GM19395 (cell line): Measurements from ENCODE around the gene YOD1.
"Not testable (repeated sequence)": the region's sequence is repeated elsewhere in the genome, so short reads cannot be mapped to it uniquely, and the experiment has no call there.

Source experiments
- ATAC-seq: cut with Tn5 transposase; IDR thresholded peaks from one replicate; pipeline ENCODE4 v1.9.1; 2021; ENCODE audit warnings: mild to moderate bottlenecking, moderate library complexity; ENCODE audit not compliant: unreplicated experiment

Gene YOD1

DNA sequence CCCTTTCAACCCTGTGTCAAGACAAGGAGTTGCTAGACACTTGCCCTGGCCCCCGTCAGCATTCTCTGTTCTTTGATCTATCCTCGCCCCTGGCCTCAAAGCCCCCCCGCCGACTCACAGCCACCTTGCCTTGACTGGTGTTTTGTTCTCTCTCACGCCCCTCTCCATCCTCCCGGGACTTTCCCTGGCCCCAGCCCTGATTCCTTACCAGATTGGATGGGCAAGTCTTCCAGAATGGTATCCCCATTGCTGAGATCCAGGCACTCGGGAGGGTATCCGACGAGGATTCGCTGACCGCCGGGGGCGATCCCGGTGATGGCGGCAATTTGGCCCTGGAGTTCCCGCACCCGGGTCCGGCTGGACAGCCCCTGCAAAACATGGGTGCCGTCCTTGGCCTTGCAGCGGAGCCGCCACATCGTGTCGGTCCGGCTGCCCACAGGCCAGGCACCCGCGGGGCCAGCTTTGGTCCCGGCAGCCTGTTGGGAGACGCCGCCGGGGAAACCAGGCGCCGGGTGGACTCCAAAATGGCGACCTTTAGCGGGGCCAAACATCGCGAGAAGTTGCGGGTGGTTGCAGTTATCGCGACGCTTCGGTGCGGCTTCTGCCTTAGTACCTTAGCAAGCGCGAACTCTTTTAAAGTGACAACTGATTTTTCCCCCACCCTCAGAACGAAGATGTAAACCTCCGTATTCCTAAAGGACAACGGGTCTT, 373 bp downstream of the YOD1 start:
- peak; percentile 57 for ATAC-seq

DNA sequence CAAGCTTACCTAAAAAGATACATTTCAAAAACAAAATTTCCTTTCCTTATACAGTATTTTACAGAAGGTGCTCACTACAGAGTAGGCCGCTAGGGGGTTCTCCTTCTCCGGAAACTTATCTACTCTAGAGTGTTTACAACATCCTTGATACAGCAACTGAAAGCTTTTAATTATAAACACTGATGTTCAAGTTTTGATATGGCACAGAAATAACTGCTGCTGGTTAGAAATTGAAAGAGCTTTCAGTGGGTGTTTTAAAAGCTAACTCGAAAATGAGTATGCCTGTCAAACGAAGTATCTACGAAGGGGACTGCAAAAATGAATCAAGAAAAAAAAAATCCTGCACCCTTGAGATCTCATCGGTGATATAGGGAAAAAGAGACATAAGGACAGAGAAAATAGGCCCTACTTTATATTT, 1.0 kb downstream of the YOD1 start:
- peak; percentile 39 for ATAC-seq

DNA sequence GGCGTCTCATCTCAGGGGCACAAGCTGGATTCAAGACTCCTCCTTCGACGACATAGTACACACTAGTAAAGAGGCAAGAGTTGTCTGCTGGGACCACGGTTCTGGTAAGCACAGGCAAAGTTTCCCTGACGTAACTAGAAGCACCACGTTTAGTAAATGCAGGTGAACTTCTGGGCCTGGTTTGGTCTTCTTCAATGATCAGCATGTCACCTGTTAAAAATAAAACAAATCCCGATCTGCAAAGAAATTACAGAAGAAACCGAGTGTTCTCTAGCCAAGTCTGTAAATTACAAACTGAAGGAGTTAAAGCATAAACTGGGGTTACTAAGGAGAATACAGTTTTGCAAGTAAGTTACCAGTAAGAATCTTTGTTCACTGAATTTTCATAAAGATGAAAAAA, 1.5 kb downstream of the YOD1 start:
- ATAC-seq = no peak

DNA sequence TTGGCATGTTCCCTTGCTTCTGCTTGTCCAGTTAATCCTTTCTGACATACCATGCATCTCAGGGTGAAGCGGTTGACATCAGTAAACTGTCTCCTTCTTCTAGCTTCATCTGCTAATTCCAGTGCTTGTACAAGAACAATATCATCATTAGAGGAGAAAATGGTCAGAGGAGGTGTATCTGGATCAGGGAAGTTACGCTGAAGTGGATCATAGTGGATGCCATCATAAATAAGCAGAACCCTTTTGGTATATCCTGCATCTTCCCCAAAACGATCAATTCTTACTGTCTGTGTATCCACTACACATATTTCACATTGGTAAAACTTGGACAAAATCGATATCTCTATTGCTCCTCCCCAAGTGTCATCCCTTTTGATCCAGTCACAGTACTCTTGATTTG, 2.0 kb downstream of the YOD1 start:
- no peak for ATAC-seq

DNA sequence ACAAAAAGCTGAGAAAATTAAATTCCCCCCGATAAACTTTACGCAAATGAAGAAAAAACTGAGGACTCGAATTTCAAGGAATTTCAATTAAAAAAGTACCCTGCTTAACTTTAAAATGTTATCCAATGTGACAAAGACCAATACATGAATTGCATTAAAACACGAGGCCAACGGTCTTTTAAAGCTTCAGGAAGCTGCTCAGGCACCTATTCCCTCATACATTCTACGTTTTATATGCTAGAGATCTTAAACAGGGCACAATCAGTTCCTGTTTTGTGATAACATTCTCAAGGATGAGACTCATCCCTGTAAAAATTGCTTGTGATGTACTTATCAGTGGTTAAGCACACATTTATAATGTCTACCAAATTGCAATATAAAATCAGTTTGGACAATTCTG, 3.0 kb downstream of the YOD1 start:
- ATAC-seq = no peak

DNA sequence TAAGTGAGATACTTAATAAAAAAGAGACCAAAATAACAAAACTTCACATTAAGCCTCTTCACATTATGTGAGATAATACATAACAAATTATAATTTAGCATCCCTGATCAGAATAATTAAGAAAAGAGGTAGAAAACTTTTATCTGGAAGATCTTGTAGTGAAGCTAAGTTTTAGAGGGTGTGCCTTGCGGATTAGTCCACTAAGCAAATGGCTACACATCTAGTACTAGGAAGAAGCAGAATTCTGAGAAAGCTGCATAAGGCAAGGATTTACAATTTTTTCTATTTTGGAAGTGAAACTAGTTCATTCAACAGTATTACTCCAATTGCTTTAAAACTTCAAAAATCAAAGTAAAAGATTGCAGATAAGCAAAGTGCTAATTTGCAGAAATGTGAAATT, 3.5 kb downstream of the YOD1 start:
- no peak for ATAC-seq

DNA sequence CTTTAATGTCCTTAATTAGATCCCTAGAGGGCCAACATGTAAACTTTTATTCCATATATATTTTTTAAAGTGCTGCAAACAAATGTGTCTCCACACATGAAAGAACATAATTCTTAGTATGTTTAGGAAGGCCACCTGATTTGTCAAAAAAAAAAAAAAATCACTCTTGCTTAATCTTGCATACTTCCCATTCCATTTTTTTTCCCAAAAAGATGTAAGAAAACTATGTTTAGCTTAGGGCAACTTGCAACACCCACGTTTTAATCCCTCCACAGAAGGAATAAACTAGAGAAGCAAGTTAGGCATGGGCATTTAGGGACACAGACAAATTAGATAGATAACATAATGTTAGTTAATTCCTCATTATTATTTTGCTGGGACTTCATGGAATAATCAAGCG, 5.6 kb downstream of the YOD1 start:
- ATAC-seq = no peak

DNA sequence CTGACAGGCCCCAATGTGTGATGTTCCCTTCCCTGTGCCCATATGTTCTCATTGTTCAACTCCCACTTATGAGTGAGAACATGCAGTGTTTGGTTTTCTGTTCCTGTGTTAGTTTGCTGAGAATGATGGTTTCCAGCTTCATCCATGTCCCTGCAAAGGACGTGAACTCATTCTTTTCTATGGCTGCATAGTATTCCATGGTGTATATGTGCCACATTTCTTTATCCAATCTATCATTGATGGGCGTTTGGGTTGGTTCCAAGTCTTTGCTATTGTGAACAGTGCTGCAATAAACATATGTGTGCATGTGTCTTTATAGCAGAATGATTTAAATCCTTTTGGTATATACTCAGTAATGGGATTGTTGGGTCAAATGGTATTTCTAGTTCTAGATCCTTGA, 9.6 kb downstream of the YOD1 start:
- ATAC-seq = not testable (repeated sequence)

DNA sequence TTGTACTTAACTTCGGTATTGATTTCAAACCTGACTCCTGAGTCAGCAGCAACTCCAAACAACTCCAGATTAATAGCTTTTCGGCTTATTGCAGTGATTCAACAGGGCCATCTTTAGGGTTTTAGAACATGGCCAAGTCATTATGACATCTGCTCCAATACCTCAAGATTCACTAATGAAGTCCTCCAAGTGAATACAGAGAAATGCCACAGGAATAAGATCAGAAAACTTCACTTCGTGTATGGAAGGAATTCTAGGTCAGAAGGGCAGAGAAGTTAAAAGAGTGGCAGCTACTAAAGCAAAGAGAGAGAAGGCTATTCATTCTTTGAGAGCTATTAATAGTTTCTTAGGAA, 10.9 kb downstream of the YOD1 start:
- ATAC-seq = no peak

DNA sequence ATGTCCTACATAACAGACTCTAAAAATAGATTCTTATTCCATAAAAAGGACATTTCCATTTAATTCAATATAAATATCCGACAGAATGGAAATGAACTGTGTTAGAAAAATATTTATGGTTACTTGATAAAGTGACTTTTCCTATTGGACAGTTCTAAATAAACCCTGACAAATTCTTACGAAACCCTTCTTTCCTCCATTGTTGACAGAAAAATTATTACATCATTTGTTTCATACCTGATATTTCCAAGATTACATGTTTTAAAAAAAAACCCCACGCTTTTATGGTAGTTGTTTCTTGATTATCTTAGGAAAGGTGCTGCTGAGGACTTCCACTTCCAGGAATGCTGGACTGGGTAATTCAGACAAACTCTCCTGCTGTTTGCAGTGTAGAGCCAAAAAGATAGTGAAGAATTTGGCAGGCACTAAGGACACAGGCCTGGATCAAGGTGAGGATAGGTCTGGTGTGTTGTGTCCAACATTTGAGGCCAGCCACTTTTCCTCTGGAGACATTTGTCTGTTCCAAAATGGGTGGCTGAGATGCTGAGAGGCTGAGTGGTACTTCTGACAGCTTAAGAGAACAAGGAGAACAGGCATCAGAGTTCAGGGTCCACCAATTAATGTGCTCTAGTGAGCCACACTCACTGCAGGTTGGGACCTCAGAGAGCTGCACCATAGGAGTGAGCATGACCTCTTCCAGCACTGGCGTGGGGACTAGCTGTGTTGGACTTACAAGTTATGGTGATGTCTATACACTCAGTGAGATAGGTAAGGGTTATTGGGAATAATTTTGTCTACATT, 11.4 kb downstream of the YOD1 start:
- ATAC-seq = no peak

DNA sequence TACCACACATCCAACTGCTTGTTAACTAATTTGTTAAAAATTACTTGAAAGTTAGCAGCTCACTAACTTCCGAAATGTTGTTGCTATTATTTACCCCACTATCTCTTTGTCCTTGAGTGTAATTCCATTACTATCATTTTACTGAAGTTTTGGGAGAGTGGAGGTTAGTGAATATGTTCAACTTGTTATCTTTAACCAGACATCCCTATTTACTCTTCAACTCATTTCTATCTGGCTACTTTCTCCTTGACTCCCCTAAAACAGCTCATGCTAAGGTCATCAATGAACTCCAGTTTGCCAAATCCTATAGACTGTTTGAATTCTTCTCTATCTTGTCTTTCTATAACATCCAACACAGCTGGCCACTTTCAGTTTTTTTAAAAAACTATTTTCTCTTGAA, 14.1 kb downstream of the YOD1 start:
- ATAC-seq = no peak

DNA sequence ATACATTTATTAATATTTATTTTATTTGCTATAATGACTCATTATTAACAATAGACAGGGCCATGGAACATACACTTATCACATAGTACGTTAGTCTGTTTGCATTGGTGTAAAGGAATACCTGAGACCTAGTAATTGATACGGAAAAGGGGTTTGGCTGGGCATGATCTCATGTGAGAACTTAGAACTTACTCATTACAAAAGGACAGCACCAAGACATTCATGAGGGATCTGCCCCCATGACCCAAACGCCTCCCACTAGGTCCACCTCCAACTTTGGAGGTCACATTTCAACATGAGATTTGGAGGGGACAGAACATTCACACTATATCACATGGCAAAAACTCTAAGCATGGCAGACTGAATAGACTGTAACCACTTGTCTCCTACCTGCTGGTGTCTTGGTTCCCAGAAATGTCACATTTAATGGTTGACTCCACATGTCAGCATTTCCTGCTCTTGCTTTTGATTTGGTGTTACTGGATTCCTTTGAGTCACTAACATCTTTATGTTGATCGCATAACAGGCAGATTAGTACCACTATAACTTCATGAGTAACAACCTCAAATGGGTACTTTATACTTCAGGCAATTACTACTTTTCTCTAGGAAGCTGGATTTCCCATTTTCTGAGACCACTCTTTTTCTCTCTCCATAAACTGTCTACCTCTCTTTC, 15.0 kb downstream of the YOD1 start:
- ATAC-seq = no peak

DNA sequence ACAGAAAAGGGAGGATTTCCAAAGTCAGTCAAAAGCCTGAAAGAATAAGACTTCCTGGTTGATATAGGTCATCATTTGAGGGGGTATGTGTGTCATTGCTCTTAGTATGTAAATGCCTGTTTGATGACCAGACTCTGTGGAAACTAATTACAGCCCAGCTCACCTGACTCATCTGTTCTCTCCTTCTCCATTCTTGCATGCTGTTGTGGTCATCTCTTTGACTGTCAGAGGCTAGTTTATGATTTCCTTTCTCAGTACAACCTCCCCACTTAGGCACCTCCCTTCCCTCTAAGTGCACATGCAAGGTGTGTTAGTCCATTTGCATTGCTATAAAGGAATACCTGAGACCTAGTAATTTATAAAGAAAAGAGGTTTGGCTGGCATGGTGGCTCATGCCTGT, 16.0 kb downstream of the YOD1 start:
- no peak for ATAC-seq

DNA sequence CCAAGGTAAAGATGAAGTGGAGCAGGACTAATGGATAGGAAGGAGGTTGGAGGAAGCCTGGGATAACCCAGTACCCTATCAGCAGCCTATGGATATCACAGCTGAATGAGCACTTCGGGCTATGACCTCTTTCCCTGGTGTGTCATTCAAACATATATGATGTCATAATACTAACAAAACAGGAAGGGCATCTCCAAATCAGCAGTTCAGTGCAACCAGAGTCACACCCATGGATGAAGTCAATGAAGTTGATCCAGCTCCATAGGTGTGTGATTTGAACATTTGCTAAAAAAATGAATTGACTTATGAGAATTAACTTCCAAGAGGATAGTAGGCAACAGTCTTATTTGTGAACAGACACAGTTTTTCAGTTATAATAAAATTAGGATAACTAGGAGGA, 16.8 kb downstream of the YOD1 start:
- no peak for ATAC-seq

DNA sequence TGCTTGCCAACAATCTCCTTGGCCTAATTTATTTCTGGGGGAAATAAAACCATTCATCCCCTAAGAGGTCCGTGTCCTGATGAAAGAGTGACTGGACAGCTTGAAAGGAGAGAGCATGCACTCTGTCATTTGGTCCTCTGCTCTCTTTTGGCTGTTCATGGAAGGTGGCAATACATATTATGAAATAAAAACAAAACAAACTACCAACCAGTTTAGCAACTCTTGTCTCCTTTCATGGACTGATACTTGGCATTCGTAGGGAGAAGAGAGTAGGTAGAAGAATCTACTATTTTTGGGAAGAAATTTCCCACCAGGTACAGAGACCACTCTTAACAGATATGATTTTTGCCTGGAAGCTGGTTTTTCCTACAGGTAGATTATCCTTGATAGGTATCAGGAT, 17.7 kb downstream of the YOD1 start:
- ATAC-seq = no peak

DNA sequence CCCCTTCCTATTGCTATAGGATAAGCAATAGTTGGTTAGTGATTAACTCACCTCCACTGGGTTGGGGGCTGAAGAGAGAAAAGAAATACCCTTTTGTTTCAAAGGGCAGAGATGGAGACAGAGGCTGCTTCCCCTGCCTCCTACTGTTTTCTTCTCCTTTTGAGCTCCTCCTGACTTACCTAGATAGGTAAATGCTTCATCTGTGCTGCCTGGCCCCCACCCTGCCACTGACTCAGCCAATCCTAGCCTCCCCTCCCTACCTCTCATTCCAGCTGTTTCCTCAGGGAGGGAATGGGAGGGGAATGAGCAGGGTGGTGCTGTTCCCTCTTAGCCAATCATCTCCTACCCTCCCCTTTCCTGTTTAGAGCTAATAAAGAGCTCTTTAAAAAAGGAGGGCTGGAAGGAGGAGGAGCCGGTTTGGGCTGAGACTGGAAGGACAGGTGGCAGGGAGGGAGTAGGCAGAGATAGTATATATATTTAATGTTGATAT, 18.4 kb downstream of the YOD1 start, which contains the start of gene C1orf116:
Gene C1orf116, minus strand, starts transcription at position 229 of the 490 bp plus-strand sequence. CDS start 5,158 bp downstream, outside the sequence.
- ATAC-seq = no peak

DNA sequence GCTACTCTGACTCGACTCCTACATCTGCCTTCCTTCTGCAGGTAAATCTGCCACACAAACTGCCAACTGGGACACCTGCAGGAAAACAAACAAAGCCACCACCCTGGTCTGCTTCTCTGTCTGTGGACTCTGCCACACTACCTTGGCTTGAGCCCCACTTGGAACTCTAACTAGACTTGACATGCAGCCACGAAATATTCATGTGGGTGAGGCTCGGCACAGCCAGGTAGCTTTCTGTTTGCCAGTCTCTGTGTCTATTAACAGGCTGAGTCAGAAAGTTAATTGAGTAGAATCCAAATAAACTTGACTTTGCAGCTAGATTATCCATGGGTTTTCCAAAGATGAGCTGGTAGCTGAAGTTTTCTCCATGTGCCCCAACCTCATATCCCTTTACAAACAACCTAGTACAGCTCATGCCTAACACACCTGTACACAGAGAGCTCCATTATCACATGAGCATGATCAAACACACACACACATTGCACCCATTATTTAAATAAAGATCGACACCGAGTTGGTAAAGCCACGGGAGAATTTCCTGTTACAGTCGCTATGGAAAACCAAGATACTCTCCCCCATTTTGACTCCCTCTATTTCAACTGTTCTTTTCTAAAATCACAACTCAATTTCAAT, 19.3 kb downstream of the YOD1 start:
- no peak for ATAC-seq

DNA sequence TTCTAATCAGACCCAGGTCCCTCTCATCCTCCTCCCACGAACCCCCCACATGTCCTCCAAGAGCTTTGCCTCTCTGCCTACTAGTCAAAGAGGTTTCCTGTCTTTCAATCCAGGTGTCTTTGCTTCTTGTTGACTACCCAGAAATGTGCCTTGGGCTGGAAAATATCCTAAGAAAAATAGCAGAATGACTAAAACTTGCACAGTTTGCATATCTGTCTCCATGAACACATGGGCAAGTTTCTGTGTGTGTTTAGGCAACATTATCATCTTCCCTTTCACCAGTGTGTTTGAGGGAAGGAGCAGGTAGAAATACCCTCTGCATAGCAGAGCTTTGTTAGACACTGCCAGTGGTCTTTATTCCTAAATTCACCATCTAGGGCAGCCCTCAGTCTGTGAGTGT, 20.0 kb downstream of the YOD1 start:
- no peak for ATAC-seq

DNA sequence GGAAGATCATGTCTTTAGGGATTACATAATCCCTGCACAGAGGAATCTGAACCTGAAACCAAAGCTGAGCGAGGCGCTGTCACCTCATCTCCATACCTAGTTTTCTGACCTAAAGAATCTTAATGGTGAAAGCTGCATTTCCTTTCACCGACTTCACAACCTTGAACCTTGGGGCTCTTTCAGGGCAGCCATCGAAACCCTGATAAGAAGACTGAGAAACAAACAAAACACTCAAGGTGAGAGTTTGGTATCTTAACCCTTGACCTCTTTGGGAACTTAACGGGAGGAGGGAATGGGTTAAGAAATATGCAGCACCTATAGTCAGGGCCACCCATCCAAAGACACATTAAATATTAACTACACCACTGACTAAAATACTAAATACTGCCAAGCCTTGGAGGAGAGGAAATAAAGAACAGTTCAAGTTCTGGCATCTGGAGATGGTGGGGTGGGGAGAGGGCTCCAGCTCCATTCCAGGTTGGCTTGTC, 20.4 kb downstream of the YOD1 start:
- no peak for ATAC-seq

DNA sequence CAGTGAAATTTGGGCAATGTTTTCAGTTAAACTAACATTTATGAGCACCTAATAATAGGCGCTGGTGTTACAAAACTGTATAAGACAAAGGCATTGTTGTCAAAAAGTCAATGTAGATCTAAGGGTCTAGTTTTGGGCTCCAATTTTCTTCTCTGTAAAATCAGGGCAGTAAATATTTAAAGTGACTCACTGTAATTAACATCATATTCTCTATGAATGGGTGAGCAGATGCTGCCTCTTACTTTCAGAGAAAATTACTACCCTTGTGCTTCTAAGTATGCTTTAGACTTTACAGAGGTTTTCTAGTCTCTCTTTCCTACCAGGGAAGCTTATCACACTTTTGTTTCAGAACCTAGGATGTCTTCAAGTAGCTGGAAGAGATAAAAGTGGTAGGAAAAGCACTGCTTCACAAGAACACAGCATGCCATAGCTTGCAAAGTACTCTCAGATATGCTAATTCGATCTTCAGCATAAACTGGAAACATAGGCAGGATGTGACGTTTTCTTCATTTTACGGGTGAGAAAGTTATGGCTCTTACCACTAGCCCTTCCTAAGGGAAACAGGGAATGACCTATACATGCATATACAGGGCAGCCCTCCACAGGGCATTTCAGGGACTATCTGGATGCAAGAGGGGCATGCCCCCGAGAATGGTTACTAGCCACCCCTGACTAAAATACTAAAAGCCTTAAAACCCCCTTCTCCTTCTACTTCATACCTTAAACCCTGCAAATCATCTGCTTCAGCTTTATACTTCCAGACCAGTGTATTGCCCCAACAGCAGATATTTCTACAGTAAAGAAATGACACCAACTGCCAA, 21.1 kb downstream of the YOD1 start:
- no peak for ATAC-seq
